Upper lobe of left lung (tissue), 6 donors: Measurements from ENCODE around the gene ADTRP. TPM values are rescaled to one million over a fixed set of nuclear protein-coding genes. Genes with fewer than 3 reads are reported as not detected.

Source experiments
- ATAC-seq, 2 donors: fragments of 200-7000 bp; cut with Tn5 transposase; one replicate each; pipeline ENCODE4 v1.9.1; 2022; ENCODE audit warnings: mild to moderate bottlenecking in 2 of 2, moderate library complexity in 2 of 2; ENCODE audit not compliant: low FRiP score in 2 of 2
- DNase-seq, 2 donors: peaks; one replicate each; pipeline ENCODE4 v3.0.0-alpha.2; 2019 to 2020
- H3K27ac ChIP-seq, 4 donors: fragments of 200-600 bp; sonication (generic); one replicate each; pipeline ENCODE4 v1.5.1; 2016 to 2019
- H3K27me3 ChIP-seq, 4 donors: fragments of 200-600 bp; sonication (generic); one replicate each; pipeline ENCODE4 v1.5.1; 2017 to 2019
- H3K36me3 ChIP-seq, 4 donors: fragments of 200-600 bp; sonication (generic); one replicate each; pipeline ENCODE4 v1.5.1; 2016 to 2019
- H3K4me1 ChIP-seq, 4 donors: fragments of 200-600 bp; sonication (generic); one replicate each; pipeline ENCODE4 v1.5.1; 2018 to 2019
- H3K4me3 ChIP-seq, 4 donors: fragments of 200-600 bp; sonication (generic); one replicate each; pipeline ENCODE4 v1.5.1; 2017 to 2019; ENCODE audit warnings: mild to moderate bottlenecking in 2 of 4, moderate library complexity in 1 of 4
- H3K9me3 ChIP-seq, 4 donors: fragments of 200-600 bp; sonication (generic); one replicate each; pipeline ENCODE4 v1.5.1; 2018 to 2019
- CTCF ChIP-seq, 6 experiments: fragments of 450-650 bp in 4 of 6; fragments of 200-600 bp in 2 of 6; sonication (generic) in 2 of 6; IDR thresholded peaks; one replicate each; pipeline ENCODE4 v1.5.1; 2016 to 2019; ENCODE audit warnings: antibody characterized with exemption in 6 of 6
- EP300 ChIP-seq, 4 donors: sonication (generic); formaldehyde crosslinking; IDR thresholded peaks; one replicate each; pipeline ENCODE4 v1.5.1; 2017; ENCODE audit warnings: antibody characterized with exemption in 4 of 4, control low read depth in 2 of 4
- POLR2A ChIP-seq, 4 donors: fragments of 450-650 bp; IDR thresholded peaks; one replicate each; pipeline ENCODE4 v1.5.1; 2016 to 2017; ENCODE audit warnings: antibody characterized with exemption in 4 of 4, mild to moderate bottlenecking in 2 of 4
- POLR2AphosphoS5 ChIP-seq, 2 donors: sonication (generic); formaldehyde crosslinking; IDR thresholded peaks; one replicate each; pipeline ENCODE4 v1.5.1; 2017; ENCODE audit warnings: antibody characterized with exemption in 2 of 2
- WGBS, 2 donors: methylation state at CpG; one replicate each; pipeline ENCODE4 v1.1.5; 2017 to 2018; 5-methylcytosine and 5-hydroxymethylcytosine counted together
- total RNA-seq, 6 donors: library from RNA; depleted of rRNA in 4 of 6; stranded (reverse); fragments of >200 nt in 4 of 6; gene quantifications; one replicate each; pipeline versions ENCODE4 v1.1.0 to v1.2.1, GENCODE V29; 2016 to 2021
- donor health status: DM: no; HTN: no; CAD: no; lungs with moderate emphysema.
- donor health status: DM: no; HTN: yes; CAD: no; lungs with severe emphysema.

ADTRP gene
- total RNA-seq, 6 donors from 2014 or later, result 3.8 to 21.1 (median 12.8) TPM

GRCh38 chr6:11779329-11780096 lies 910 bp upstream of the ADTRP start:
- no peaks in the 10 kb centered on the region for H3K36me3 ChIP-seq
- DNase-seq, result peak in 1 of 2 donors; percentile 56
- no peak overlapping the region for H3K4me3 ChIP-seq
- 79 to 87% methylated on average over 6 of the region's 6 CpGs for WGBS, 2 donors
- peak; percentile 41 to 76 for ATAC-seq
- no peaks in the 10 kb centered on the region for H3K27me3 ChIP-seq
- peak overlapping the region in 2 of 4 donors; percentile 19 to 56 for H3K27ac ChIP-seq
- peaks cover 0 to 8% (median 4%) of the 10 kb centered on the region in 4 donors for H3K4me1 ChIP-seq
- H3K9me3 ChIP-seq, result no peaks in the 10 kb centered on the region
- TF ChIP-seq POLR2AphosphoS5 (IDR thresholded peaks at IDR 0.05) (no peak), CTCF (IDR thresholded peaks at IDR 0.05) (no peak), POLR2A (IDR thresholded peaks at IDR 0.05) (peak in 1 of 4 donors; percentile 53), EP300 (IDR thresholded peaks at IDR 0.05) (no peak)

GRCh38 chr6:11778036-11778435 lies 567 bp downstream of the ADTRP start:
- no peaks in the 10 kb centered on the region for H3K9me3 ChIP-seq
- ATAC-seq, result no peak
- H3K27ac ChIP-seq, result peak overlapping the region in 2 of 4 donors; percentile 19 to 56
- H3K4me1 ChIP-seq, result peaks cover 0 to 8% (median 4%) of the 10 kb centered on the region in 4 donors
- H3K36me3 ChIP-seq, result no peaks in the 10 kb centered on the region
- H3K4me3 ChIP-seq, result no peak overlapping the region
- no peak for DNase-seq
- TF ChIP-seq CTCF (IDR thresholded peaks at IDR 0.05), result no peak
- TF ChIP-seq POLR2AphosphoS5 (IDR thresholded peaks at IDR 0.05), result no peak
- no peak for TF ChIP-seq POLR2A (IDR thresholded peaks at IDR 0.05)
- TF ChIP-seq EP300 (IDR thresholded peaks at IDR 0.05), result no peak
- 83 to 93% methylated on average over 2 of the region's 2 CpGs for WGBS, 2 donors
- H3K27me3 ChIP-seq, result no peaks in the 10 kb centered on the region

- H3K9me3 ChIP-seq, result no peaks in the 10 kb centered on the region
- 94 to 97% methylated on average over 8 of the region's 8 CpGs for WGBS, 2 donors
- no peak overlapping the region for H3K27ac ChIP-seq
- H3K36me3 ChIP-seq, result no peaks in the 10 kb centered on the region
- no peak overlapping the region for H3K4me3 ChIP-seq
- ATAC-seq (no peak), DNase-seq (no peak)
- TF ChIP-seq POLR2AphosphoS5 (IDR thresholded peaks at IDR 0.05), result no peak
- TF ChIP-seq POLR2A (IDR thresholded peaks at IDR 0.05), result no peak
- TF ChIP-seq EP300 (IDR thresholded peaks at IDR 0.05), result no peak
- TF ChIP-seq CTCF (IDR thresholded peaks at IDR 0.05), result no peak
- H3K27me3 ChIP-seq, result no peaks in the 10 kb centered on the region
- H3K4me1 ChIP-seq, result peaks cover 0 to 13% (median 6%) of the 10 kb centered on the region in 4 donors
Measured at GRCh38 chr6:11775791-11776409, 2.7 kb downstream of the ADTRP start.

- DNase-seq (no peak), ATAC-seq (no peak)
- WGBS, 2 donors, result 54 to 75% methylated on average over 4 of the region's 4 CpGs
Measured at GRCh38 chr6:11774426-11774825, 4.2 kb downstream of the ADTRP start.

GRCh38 chr6:11773581-11773980 lies 5.0 kb downstream of the ADTRP start:
- Histone ChIP-seq H3K27ac (no peak overlapping the region), H3K9me3 (no peaks in the 10 kb centered on the region), H3K4me3 (no peak overlapping the region), H3K36me3 (no peaks in the 10 kb centered on the region), H3K4me1 (peaks cover 0 to 15% (median 8%) of the 10 kb centered on the region in 4 donors), H3K27me3 (no peaks in the 10 kb centered on the region)
- ATAC-seq (no peak), DNase-seq (no peak)
- WGBS, 2 donors, result 100% methylated on average over 1 to 2 of the region's 2 CpGs
- TF ChIP-seq CTCF (IDR thresholded peaks at IDR 0.05) (no peak), POLR2A (IDR thresholded peaks at IDR 0.05) (no peak), POLR2AphosphoS5 (IDR thresholded peaks at IDR 0.05) (no peak), EP300 (IDR thresholded peaks at IDR 0.05) (no peak)

More at GRCh38 chr6:11774426-11774825, 4.2 kb downstream of the ADTRP start:
- Histone ChIP-seq H3K27ac (peak overlapping the region in 1 of 4 donors; percentile 53), H3K4me3 (no peak overlapping the region), H3K4me1 (peaks cover 6 to 22% (median 8%) of the 10 kb centered on the region in 4 donors), H3K36me3 (no peaks in the 10 kb centered on the region), H3K27me3 (no peaks in the 10 kb centered on the region), H3K9me3 (no peaks in the 10 kb centered on the region)
- TF ChIP-seq EP300 (IDR thresholded peaks at IDR 0.05) (no peak), POLR2A (IDR thresholded peaks at IDR 0.05) (peak in 1 of 4 donors; percentile 45)
